ENCODE results near the gene PAK5.

The PAK5 gene

DNA sequence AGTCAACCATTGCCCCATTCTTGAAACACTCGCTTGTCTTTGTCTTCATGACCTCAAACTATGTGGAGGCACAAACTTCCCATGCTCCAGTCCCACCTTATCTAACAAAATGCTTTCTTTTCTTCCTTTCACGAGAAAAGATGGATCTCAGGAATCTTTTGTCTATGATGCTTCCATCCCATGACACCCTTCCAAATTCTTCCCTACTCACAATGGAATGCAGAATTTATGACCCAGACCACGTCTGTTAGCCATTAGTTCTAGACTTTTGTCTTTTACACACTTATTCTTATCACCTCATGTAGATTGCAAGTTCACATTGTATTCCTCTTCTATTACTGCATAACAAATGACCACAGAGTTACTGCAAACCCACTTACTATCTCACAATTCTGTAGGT, 348.7 kb downstream of the PAK5 start:
- Histone ChIP-seq H3K4me1 (ENCODE audit: low read length) (peaks cover 16% of the 10 kb centered on the region), H3K4me2 (ENCODE audit: low read depth, low read length) (no peak overlapping the region), H3K79me2 (ENCODE audit: low read length) (no peaks in the 10 kb centered on the region), H3K4me3 (ENCODE audit: low read length) (no peak overlapping the region), H2AFZ (ENCODE audit: low read length) (no peak overlapping the region), H4K20me1 (ENCODE audit: insufficient read depth, low read length) (no peaks in the 10 kb centered on the region), H3F3A (ENCODE audit: insufficient read depth, low read length) (no peaks in the 10 kb centered on the region), H3K27me3 (replicated peaks; ENCODE audit: insufficient read depth, low read length) (no peaks in the 10 kb centered on the region), H3K9ac (ENCODE audit: low read length) (no peak overlapping the region), H3K27ac (ENCODE audit: low read length) (no peak overlapping the region), H3K9me2 (replicated peaks; ENCODE audit: insufficient read depth, low read length) (no peaks in the 10 kb centered on the region), H3K36me3 (replicated peaks; ENCODE audit: insufficient read depth, low read length) (no peaks in the 10 kb centered on the region), H3K9me3 (replicated peaks; ENCODE audit: insufficient read depth, low read length) (no peaks in the 10 kb centered on the region)
- TF ChIP-seq EZH2 (optimal IDR thresholded peaks at IDR 0.05; ENCODE audit: low read depth, low read length) (no peak), EZH2phosphoT487 (IDR thresholded peaks at IDR 0.05; ENCODE audit: low read length) (no peak)
- TF ChIP-seq, protein P1, sequence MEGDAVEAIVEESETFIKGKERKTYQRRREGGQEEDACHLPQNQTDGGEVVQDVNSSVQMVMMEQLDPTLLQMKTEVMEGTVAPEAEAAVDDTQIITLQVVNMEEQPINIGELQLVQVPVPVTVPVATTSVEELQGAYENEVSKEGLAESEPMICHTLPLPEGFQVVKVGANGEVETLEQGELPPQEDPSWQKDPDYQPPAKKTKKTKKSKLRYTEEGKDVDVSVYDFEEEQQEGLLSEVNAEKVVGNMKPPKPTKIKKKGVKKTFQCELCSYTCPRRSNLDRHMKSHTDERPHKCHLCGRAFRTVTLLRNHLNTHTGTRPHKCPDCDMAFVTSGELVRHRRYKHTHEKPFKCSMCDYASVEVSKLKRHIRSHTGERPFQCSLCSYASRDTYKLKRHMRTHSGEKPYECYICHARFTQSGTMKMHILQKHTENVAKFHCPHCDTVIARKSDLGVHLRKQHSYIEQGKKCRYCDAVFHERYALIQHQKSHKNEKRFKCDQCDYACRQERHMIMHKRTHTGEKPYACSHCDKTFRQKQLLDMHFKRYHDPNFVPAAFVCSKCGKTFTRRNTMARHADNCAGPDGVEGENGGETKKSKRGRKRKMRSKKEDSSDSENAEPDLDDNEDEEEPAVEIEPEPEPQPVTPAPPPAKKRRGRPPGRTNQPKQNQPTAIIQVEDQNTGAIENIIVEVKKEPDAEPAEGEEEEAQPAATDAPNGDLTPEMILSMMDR (IDR thresholded peaks at IDR 0.05; ENCODE audit: low read length) = no peak
- DNase-seq = no peak

DNA sequence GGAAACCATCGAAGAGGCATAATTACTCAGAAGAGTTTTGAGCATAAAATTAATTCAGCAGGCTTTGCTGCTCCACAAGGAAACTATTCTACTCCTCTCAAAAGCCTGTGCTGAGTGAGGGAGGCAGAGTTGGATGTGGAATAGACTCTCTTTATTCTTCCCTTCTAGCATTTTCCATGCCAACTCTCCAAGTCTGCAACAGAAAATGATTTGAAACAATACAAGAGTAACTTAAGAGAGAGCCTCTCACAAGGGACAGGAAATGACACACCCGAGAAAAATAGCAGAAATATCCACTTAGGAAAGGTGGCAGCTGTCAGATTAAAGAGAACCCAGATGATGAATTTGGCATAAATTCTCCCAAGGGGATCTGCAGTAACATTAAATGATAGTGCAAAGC, 350.8 kb downstream of the PAK5 start:
- Histone ChIP-seq H3K9me3 (replicated peaks; ENCODE audit: insufficient read depth, low read length) (no peaks in the 10 kb centered on the region), H3K27ac (ENCODE audit: low read length) (no peak overlapping the region), H3F3A (ENCODE audit: insufficient read depth, low read length) (peaks cover 5% of the 10 kb centered on the region), H3K4me1 (ENCODE audit: low read length) (peaks cover 32% of the 10 kb centered on the region), H2AFZ (ENCODE audit: low read length) (peak overlapping the region; percentile 9; the same call in 1 of the 2 replicates), H3K4me3 (ENCODE audit: low read length) (no peak overlapping the region), H4K20me1 (ENCODE audit: insufficient read depth, low read length) (no peaks in the 10 kb centered on the region), H3K27me3 (replicated peaks; ENCODE audit: insufficient read depth, low read length) (no peaks in the 10 kb centered on the region), H3K9ac (ENCODE audit: low read length) (no peak overlapping the region), H3K79me2 (ENCODE audit: low read length) (no peaks in the 10 kb centered on the region), H3K36me3 (replicated peaks; ENCODE audit: insufficient read depth, low read length) (no peaks in the 10 kb centered on the region), H3K9me2 (replicated peaks; ENCODE audit: insufficient read depth, low read length) (no peaks in the 10 kb centered on the region), H3K4me2 (ENCODE audit: low read depth, low read length) (peak overlapping the region; percentile 37)
- TF ChIP-seq EZH2phosphoT487 (IDR thresholded peaks at IDR 0.05; ENCODE audit: low read length) = no peak
- TF ChIP-seq, protein P1 (IDR thresholded peaks at IDR 0.05; ENCODE audit: low read length) = no peak
- no peak for TF ChIP-seq EZH2 (optimal IDR thresholded peaks at IDR 0.05; ENCODE audit: low read depth, low read length)
- DNase-seq = peak; percentile 13
